HTERT RPE-1 (cell line): ENCODE results near the gene ZNF649.

ENCODE experiments used
- in situ Hi-C: fragments of 300-500 bp; cut with MboI; formaldehyde crosslinking; loops from 4 replicates; pipeline ENCODE4 v1.14.3; 2020; ENCODE audit warnings: low sequenced_read_pairs

ZNF649 gene

DNA sequence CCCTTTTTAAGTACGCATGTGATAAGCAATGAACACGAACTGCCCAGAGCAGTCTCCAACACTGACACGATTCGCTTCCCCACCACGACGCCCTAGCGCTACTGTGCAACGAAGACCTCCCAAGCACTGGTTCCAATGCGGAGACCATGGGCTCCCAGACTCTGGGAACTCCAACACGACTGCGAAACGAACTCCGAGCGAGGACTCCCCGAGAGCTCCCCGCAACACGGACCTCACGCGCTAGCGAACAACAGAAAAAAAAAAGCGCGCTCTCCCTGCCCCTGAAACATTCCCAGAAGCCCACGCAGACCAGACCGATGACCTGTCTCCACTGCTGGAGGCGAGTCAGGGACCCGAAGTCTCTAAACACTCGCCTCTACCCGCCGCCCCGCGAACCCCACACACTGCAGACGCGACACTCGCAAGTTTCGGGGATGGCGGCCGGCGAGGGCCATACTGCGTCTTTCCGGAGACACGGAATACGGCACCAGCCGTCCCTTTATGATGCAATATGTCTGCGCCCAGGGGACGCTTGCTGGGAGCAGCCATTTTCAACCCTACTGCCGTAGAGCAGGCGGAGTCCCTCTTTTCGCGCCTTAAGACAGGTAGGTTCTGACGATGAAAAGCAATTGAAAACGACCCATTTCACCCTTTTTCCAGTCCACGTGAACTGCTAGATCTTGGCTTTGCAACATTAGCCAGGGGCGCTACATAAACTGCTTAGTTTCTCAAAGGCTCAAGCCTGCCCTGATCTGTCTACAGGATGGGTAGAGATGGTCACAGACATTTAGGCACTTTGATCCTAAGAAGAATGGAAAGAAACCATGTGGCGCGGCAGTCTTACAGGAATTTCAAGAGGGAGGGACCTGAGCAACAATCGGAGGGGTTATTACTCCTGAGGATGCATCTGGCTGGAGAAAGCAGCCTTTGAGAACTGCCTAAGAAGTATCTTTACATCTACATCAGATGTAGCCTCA lies 17.0 kb downstream of the ZNF649 start, which contains the start of gene ZNF577:
TSS of gene ZNF577 (minus strand) at position 430 of the 977 bp plus-strand sequence. CDS start 7,569 bp downstream, outside the sequence.
- in situ Hi-C loops, result no loop called here

DNA sequence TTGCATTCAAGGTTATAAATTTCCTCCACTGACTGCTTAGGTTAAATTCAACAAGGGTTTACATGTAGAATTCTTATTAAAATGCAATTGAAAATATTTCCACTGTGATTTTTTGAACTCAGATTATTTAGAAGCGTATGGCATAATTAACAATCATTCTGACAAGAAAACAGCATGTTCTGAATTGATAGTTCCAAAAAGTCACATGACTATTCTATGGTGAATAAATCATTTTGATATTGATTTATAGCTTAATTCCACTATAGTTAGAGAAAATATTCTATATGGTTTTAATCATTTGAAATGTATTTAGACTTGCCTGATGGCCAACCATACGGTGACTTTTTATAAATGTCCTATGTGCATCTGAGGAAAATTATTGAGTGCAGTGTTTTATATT lies 20.1 kb downstream of the ZNF649 start:
- in situ Hi-C loops, result no loop called here

DNA sequence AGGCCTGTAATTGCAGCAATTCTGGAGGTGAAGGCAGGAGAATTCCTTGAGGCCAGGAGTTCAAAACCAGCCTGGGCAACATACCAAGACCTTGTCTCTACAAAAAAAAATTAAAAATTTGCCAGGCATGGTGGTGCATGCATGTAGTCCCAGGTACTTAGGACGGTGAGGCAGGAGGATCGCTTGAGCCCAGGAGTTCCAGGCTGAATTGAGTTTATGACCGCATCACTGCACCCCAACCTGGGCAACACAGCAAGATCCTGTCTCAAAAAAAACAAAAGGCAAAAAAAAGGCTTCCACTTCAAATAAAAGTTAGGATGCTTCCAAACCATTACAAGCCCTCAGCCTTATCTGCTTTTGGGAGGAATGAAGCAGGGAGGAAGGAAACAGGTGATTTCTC lies 22.3 kb downstream of the ZNF649 start:
- in situ Hi-C loops, result no loop called here

DNA sequence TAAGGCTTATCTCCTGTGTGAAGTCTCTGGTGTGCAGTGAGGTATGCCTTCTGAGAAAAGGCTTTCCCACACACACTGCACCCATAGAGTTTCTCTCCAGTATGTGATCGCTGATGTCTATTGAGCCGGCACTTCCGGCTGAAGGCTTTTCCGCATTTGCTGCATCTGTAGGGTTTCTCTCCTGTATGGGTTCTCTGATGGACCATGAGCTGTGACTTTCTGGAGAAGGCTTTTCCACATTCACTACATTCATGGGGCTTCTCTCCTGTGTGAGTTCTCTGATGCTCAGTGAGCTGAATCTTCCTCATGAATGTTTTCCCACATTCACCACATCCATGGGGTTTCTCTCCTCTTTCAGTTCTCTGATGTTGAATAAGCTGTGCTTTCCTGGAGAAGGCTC lies 31.7 kb downstream of the ZNF649 start:
- in situ Hi-C loops, result no loop called here

DNA sequence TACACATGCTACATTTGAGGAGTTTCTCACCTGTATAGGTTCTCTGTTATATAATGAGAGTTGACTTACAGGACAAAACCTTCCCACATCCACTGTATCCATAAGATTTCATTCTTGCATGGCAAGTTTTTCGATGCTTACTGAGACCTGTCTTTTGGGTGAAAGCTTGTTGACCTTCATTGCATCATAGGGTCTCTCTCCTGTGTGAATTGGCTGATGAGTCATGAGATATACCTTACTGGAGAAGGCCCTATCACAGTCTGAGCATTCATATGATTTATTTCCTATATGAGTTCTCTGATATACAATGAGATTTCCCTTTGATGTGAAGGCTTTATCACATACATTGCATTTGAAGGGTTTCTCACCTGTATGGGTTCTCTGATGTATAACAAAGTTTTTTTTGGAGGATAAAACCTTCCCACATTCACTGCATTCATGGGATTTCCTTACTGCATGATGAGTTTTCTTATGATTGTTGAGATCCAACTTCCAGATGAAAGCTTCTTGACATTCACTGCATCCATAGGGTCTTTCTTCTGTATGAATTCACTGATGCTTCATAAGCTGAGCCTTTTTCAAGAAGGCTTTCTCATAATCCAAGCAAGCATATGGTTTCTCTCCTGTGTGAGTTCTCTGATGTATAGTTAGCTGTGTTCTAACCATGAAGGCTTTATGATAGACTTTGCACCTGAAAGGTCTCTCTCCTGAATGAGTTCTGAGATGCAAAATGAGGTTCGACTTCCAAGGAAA lies 42.8 kb downstream of the ZNF649 start:
- in situ Hi-C loops, result no loop called here
